Heart right ventricle (tissue), 16 donors: ENCODE data around the gene TMEFF1. TPM values are rescaled to one million over a fixed set of nuclear protein-coding genes. Genes with fewer than 3 reads are reported as not detected.

Experiments used
- ATAC-seq, 8 donors: fragments of 200-7000 bp; cut with Tn5 transposase; one replicate each; pipeline ENCODE4 v1.9.1; 2020; ENCODE audit warnings: mild to moderate bottlenecking in 8 of 8, moderate library complexity in 8 of 8, moderate number of reproducible peaks in 1 of 8
- DNase-seq, 2 donors: peaks; one replicate each; pipeline ENCODE4 v3.0.0-alpha.2; 2020
- H3K27ac ChIP-seq, 10 donors: fragments of 200-600 bp; sonication (generic) in 2 of 10; one replicate each; pipeline versions ENCODE4 v1.5.0 to v1.8.0; 2020 to 2022; ENCODE audit warnings: mild to moderate bottlenecking in 3 of 10
- H3K27me3 ChIP-seq, 7 donors: fragments of 200-600 bp; one replicate each; pipeline ENCODE4 v1.8.0; 2021 to 2022; ENCODE audit warnings: mild to moderate bottlenecking in 2 of 7
- H3K36me3 ChIP-seq, 9 donors: fragments of 200-600 bp; sonication (generic) in 1 of 9; one replicate each; pipeline versions ENCODE4 v1.5.0 to v1.8.0; 2020 to 2022; ENCODE audit warnings: mild to moderate bottlenecking in 2 of 9
- H3K4me1 ChIP-seq, 9 donors: fragments of 200-600 bp; sonication (generic) in 1 of 9; one replicate each; pipeline versions ENCODE4 v1.5.0 to v1.8.0; 2020 to 2022; ENCODE audit warnings: mild to moderate bottlenecking in 4 of 9
- H3K4me3 ChIP-seq, 10 donors: fragments of 200-600 bp; sonication (generic) in 2 of 10; one replicate each; pipeline versions ENCODE4 v1.5.0 to v1.8.0; 2020 to 2022; ENCODE audit warnings: mild to moderate bottlenecking in 7 of 10, moderate library complexity in 2 of 10
- H3K9me3 ChIP-seq, 11 donors: fragments of 200-600 bp in 10 of 11; sonication (generic) in 2 of 11; one replicate each; pipeline versions ENCODE4 v1.5.0 to v1.8.0; 2013 to 2022; ENCODE audit warnings: mild to moderate bottlenecking in 2 of 11, control low read depth in 1 of 11, moderate library complexity in 1 of 11
- CTCF ChIP-seq, 9 donors: fragments of 200-600 bp; sonication (generic) in 2 of 9; IDR thresholded peaks; one replicate each; pipeline versions ENCODE4 v1.5.0 to v1.8.0; 2021 to 2022; ENCODE audit warnings: antibody characterized with exemption in 9 of 9, mild to moderate bottlenecking in 5 of 9, moderate library complexity in 1 of 9
- WGBS, 2 donors: extraction: QIAGEN DNeasy Blood & Tissue Kit; methylation state at CpG; one replicate each; pipeline ENCODE4 v1.1.7; 2013; ENCODE audit warnings: inconsistent platforms in 1 of 2; 5-methylcytosine and 5-hydroxymethylcytosine counted together
- intact Hi-C, 10 donors: fragments of 100-400 bp; cut with DNase I; formaldehyde crosslinking; loops; one replicate each; pipeline versions ENCODE4 v1.11.1 to v1.14.2; 2022
- polyA plus RNA-seq, 2 donors: library from polyadenylated mRNA; stranded (reverse); fragments of 200-250 nt; gene quantifications; one replicate each; pipeline ENCODE4 v1.2.3, GENCODE V29; 2013
- total RNA-seq, 10 donors: library from RNA; stranded (reverse); fragmentation: NEBNext Ultra II Directional in 3 of 10; extraction: Animal tissue kit (Norgen Biotek cat#: 25700) in 3 of 10; gene quantifications; one replicate each; pipeline versions ENCODE4 v1.2.1 to v1.2.4, GENCODE V29; 2021 to 2023
- donor health status: Arrhythmogenic right ventricular cardiomyopathy.
- donor health status: ischemic (EF 13 %, LVEDD 7.1; RV severe dilation, severe dysfunction).
- donor health status: healthy with polysubstance abuse.
- donor health status: DM: no; HTN: yes; CAD: no.
- donor health status: DM: no; HTN: no; CAD: no.
- donor health status: ischemic (EF 25% LVEDD 6.9; RV normal size, moderate dysfunction).
- donor health status: ischemic (EF 25% LVEDD 5.7; RV mildly dilated, moderate dysfunction).
- donor health status: healthy.
- donor health status: DM: yes; HTN: yes; CAD: no.
- donor health status: Ischemic cardiomyopathy.
- donor health status: ischemic (EF 35%, LVEDD 5.7; RV mildly dilated, moderate dysfunction).
- donor health status: nonischemic (EF 11% LVEDD 7.7; RV severe dilation, severe dysfunction).
- donor health status: DM: yes; HTN: yes; CAD: no.
- donor health status: PGD.
- donor health status: ischemic (EF 29% LVEDD 5.4; RV normal size, mild dysfunction).
- donor health status: nonischemic (EF 23%, LVEDD 6.1; RV moderate dilation, normal function).

The TMEFF1 gene
- total and polyA plus RNA-seq, 12 donors, result 0.03 to 0.60 (median 0.18) TPM; not detected in 7

- ATAC-seq (peak; percentile 82 to 92 (median 87)), DNase-seq (peak; percentile 55 to 73)
- Histone ChIP-seq H3K9me3 (no peaks in the 10 kb centered on the region), H3K27ac (peak within 1 kb of the TSS; percentile 61 to 94 (median 88)), H3K4me3 (peak within 1 kb of the TSS; percentile 72 to 99 (median 91)), H3K36me3 (no peaks in the 10 kb centered on the region), H3K4me1 (peaks cover 4 to 36% (median 28%) of the 10 kb centered on the region in 9 donors), H3K27me3 (no peaks in the 10 kb centered on the region)
- peak in 3 of 9 donors; percentile 27 to 39 (median 31) for TF ChIP-seq CTCF (IDR thresholded peaks at IDR 0.05)
- intact Hi-C loops, result loop anchor here in 5 of 10 donors (5.0 to 10.0 kb wide), 5 partner anchors 72 to 971 kb away; partner anchors contain the start of genes TEX10 (in 5 of the 5), MRPL50 (in 1 of the 5) and ZNF189 (in 1 of the 5)
- 0 to 1% methylated on average over 60 to 74 of the region's 80 CpGs for WGBS, 2 donors
Observed at GRCh38 chr9:100426530-100427365, 46.2 kb upstream of the TMEFF1 start, which contains the start of gene MSANTD3. Gene MSANTD3 (plus strand): TSS chr9:100427143. CDS start chr9:100441939, 14,796 bp downstream.

- intact Hi-C loops, result loop anchor here in 5 of 10 donors (5.0 to 10.0 kb wide), 5 partner anchors 73 to 970 kb away; partner anchors contain the start of genes TEX10 (in 5 of the 5), MRPL50 (in 1 of the 5) and ZNF189 (in 1 of the 5)
- Histone ChIP-seq H3K36me3 (no peaks in the 10 kb centered on the region), H3K27ac (peak overlapping the region; percentile 61 to 94 (median 88)), H3K9me3 (no peaks in the 10 kb centered on the region), H3K4me3 (peak overlapping the region; percentile 72 to 99 (median 91)), H3K27me3 (no peaks in the 10 kb centered on the region), H3K4me1 (peaks cover 4 to 36% (median 28%) of the 10 kb centered on the region in 9 donors)
- DNase-seq (peak; percentile 31), ATAC-seq (peak in 7 of 8 donors; percentile 34 to 61 (median 39))
- no peak for TF ChIP-seq CTCF (IDR thresholded peaks at IDR 0.05)
- 7% methylated on average over 46 to 59 of the region's 65 CpGs for WGBS, 2 donors
Observed at GRCh38 chr9:100427366-100428263, 45.3 kb upstream of the TMEFF1 start.

- WGBS, 2 donors, result 51 to 62% methylated on average over 9 of the region's 9 CpGs
Observed at GRCh38 chr9:100428871-100429654, 43.9 kb upstream of the TMEFF1 start.

More at GRCh38 chr9:100428871-100429654, 43.9 kb upstream of the TMEFF1 start:
- Histone ChIP-seq H3K4me3 (peak overlapping the region in 1 of 10 donors; percentile 4), H3K27me3 (no peaks in the 10 kb centered on the region), H3K9me3 (no peaks in the 10 kb centered on the region), H3K4me1 (peaks cover 4 to 36% (median 28%) of the 10 kb centered on the region in 9 donors), H3K36me3 (no peaks in the 10 kb centered on the region), H3K27ac (peak overlapping the region in 7 of 10 donors; percentile 6 to 94 (median 82))
- ATAC-seq, result peak; percentile 22 to 77 (median 50)
- intact Hi-C loops, result loop anchor here in 5 of 10 donors (5.0 to 10.0 kb wide), 5 partner anchors 74 to 968 kb away; partner anchors contain the start of genes TEX10 (in 5 of the 5), MRPL50 (in 1 of the 5) and ZNF189 (in 1 of the 5)
- no peak for TF ChIP-seq CTCF (IDR thresholded peaks at IDR 0.05)
- DNase-seq, result peak in 1 of 2 donors; percentile 17
